Astrocyte of the cerebellum (primary cell): Measurements from ENCODE around the gene UNC79.
A peak's percentile ranks its signal among the peaks of the same experiment; 100 is the strongest.

Experiments
- DNase-seq: peaks from one replicate; pipeline ENCODE4 v3.0.0-alpha.2; 2011; ENCODE audit warnings: low read depth
- H3K4me3 ChIP-seq: 2 replicates; pipeline ENCODE4 v1.5.1; 2011; ENCODE audit warnings: mild to moderate bottlenecking, low read depth, low read length, moderate library complexity
- in situ Hi-C: cut with HindIII; loops from 2 replicates; pipeline ENCODE4 v1.10.0; 2017; ENCODE audit warnings: low sequenced_read_pairs
- TF ChIP-seq, protein P1 (sequence below): IDR thresholded peaks from 2 replicates; pipeline ENCODE4 v1.5.1; 2012; ENCODE audit warnings: low read length, low read depth, moderate library complexity, mild to moderate bottlenecking; ENCODE audit errors: missing control alignments

Gene UNC79

GRCh38 chr14:93540235-93540634, 109.5 kb downstream of the UNC79 start:
- H3K4me3 ChIP-seq = no peak overlapping the region
- TF ChIP-seq, protein P1, sequence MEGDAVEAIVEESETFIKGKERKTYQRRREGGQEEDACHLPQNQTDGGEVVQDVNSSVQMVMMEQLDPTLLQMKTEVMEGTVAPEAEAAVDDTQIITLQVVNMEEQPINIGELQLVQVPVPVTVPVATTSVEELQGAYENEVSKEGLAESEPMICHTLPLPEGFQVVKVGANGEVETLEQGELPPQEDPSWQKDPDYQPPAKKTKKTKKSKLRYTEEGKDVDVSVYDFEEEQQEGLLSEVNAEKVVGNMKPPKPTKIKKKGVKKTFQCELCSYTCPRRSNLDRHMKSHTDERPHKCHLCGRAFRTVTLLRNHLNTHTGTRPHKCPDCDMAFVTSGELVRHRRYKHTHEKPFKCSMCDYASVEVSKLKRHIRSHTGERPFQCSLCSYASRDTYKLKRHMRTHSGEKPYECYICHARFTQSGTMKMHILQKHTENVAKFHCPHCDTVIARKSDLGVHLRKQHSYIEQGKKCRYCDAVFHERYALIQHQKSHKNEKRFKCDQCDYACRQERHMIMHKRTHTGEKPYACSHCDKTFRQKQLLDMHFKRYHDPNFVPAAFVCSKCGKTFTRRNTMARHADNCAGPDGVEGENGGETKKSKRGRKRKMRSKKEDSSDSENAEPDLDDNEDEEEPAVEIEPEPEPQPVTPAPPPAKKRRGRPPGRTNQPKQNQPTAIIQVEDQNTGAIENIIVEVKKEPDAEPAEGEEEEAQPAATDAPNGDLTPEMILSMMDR = no peak
- in situ Hi-C loops = no loop called here

GRCh38 chr14:93543766-93544165, 113.0 kb downstream of the UNC79 start:
- no peak overlapping the region for H3K4me3 ChIP-seq
- in situ Hi-C loops = no loop called here
- TF ChIP-seq, protein P1 = peak; percentile 19
- no peak for DNase-seq

More at GRCh38 chr14:93540235-93540634, 109.5 kb downstream of the UNC79 start:
- no peak for DNase-seq

GRCh38 chr14:93544212-93544611, 113.5 kb downstream of the UNC79 start:
- no peak overlapping the region for H3K4me3 ChIP-seq
- TF ChIP-seq, protein P1 = no peak
- in situ Hi-C loops = no loop called here
- DNase-seq = no peak

GRCh38 chr14:93546642-93547041, 115.9 kb downstream of the UNC79 start:
- H3K4me3 ChIP-seq = no peak overlapping the region
- DNase-seq = no peak
- in situ Hi-C loops = no loop called here
- TF ChIP-seq, protein P1 = no peak

- in situ Hi-C loops = no loop called here
- no peak overlapping the region for H3K4me3 ChIP-seq
- DNase-seq = no peak
- TF ChIP-seq, protein P1 = no peak
These were observed 117.5 kb downstream of the UNC79 start for GRCh38 chr14:93548102-93548843.

GRCh38 chr14:93549595-93549994, 118.9 kb downstream of the UNC79 start:
- in situ Hi-C loops = no loop called here
- no peak for DNase-seq
- TF ChIP-seq, protein P1 = no peak

More at GRCh38 chr14:93549595-93549994, 118.9 kb downstream of the UNC79 start:
- no peak overlapping the region for H3K4me3 ChIP-seq
